Stimulated activated CD4-positive, alpha-beta T cell treated with anti-CD3 and anti-CD28 coated beads, TNF-alpha, amount 100 ng/mL, for 1 hour (primary cell): ENCODE results near the gene ZNF330.

Experiments used
- DNase-seq, 3 donors: peaks; one replicate each; pipeline ENCODE4 v3.0.0-alpha.2; 2020; ENCODE audit warnings: low read depth in 3 of 3, low spot score in 1 of 3

The ZNF330 gene

GRCh38 chr4:141229408-141230101 lies 8.9 kb downstream of the ZNF330 start:
- DNase-seq: no peak

- no peak for DNase-seq
Observed at GRCh38 chr4:141233673-141234072, 13.0 kb downstream of the ZNF330 start.

GRCh38 chr4:141238186-141238585 lies 17.5 kb downstream of the ZNF330 start:
- no peak for DNase-seq

GRCh38 chr4:141240259-141240658 lies 19.6 kb downstream of the ZNF330 start:
- no peak for DNase-seq

GRCh38 chr4:141240671-141241070 lies 20.0 kb downstream of the ZNF330 start:
- DNase-seq: no peak

GRCh38 chr4:141241986-141242385 lies 21.3 kb downstream of the ZNF330 start:
- DNase-seq: no peak

GRCh38 chr4:141244419-141244818 lies 23.7 kb downstream of the ZNF330 start:
- no peak for DNase-seq

- DNase-seq: no peak
Observed at GRCh38 chr4:141246243-141246642, 25.5 kb downstream of the ZNF330 start.

- no peak for DNase-seq
Observed at GRCh38 chr4:141246683-141247429, 26.2 kb downstream of the ZNF330 start.

GRCh38 chr4:141247430-141247780 lies 26.7 kb downstream of the ZNF330 start:
- DNase-seq: no peak

- DNase-seq: no peak
Observed at GRCh38 chr4:141248029-141248428, 27.3 kb downstream of the ZNF330 start.

- no peak for DNase-seq
Observed at GRCh38 chr4:141248486-141248885, 27.8 kb downstream of the ZNF330 start.

GRCh38 chr4:141254326-141254725 lies 33.6 kb downstream of the ZNF330 start:
- DNase-seq: no peak

- no peak for DNase-seq
Observed at GRCh38 chr4:141255016-141255415, 34.3 kb downstream of the ZNF330 start.

GRCh38 chr4:141258558-141258957 lies 37.9 kb downstream of the ZNF330 start:
- no peak for DNase-seq

GRCh38 chr4:141275834-141276233 lies 55.1 kb downstream of the ZNF330 start:
- DNase-seq: no peak

GRCh38 chr4:141283152-141283551 lies 62.5 kb downstream of the ZNF330 start:
- DNase-seq: no peak

GRCh38 chr4:141283563-141283962 lies 62.9 kb downstream of the ZNF330 start:
- no peak for DNase-seq
